Measurements from ENCODE around the gene HGFAC.

Gene HGFAC

GRCh38 chr4:3464911-3465697, 23.3 kb downstream of the HGFAC start:
- H3K36me3 Mint-ChIP-seq (ENCODE audit: insufficient read depth), result no peaks in the 10 kb centered on the region
- H3K27ac Mint-ChIP-seq (ENCODE audit: low read depth), result no peak overlapping the region
- H3K4me3 Mint-ChIP-seq, result no peak overlapping the region
- peaks cover 36% of the 10 kb centered on the region for H3K27me3 Mint-ChIP-seq
- no peaks in the 10 kb centered on the region for H3K9me3 Mint-ChIP-seq
- H3K4me1 Mint-ChIP-seq, result peaks cover 5% of the 10 kb centered on the region
- ATAC-seq (replicated peaks; ENCODE audit: extremely low read depth, poor library complexity, severe bottlenecking) (no peak), DNase-seq (ENCODE audit: low spot score in 2 of 2) (no peak)

GRCh38 chr4:3465698-3466671, 24.2 kb downstream of the HGFAC start:
- no peak overlapping the region for H3K4me3 Mint-ChIP-seq
- no peak for DNase-seq (ENCODE audit: low spot score in 2 of 2)
- no peak for ATAC-seq (replicated peaks; ENCODE audit: extremely low read depth, poor library complexity, severe bottlenecking)
- peaks cover 31% of the 10 kb centered on the region for H3K27me3 Mint-ChIP-seq
- H3K27ac Mint-ChIP-seq (ENCODE audit: low read depth), result no peak overlapping the region
- H3K36me3 Mint-ChIP-seq (ENCODE audit: insufficient read depth), result no peaks in the 10 kb centered on the region
- H3K4me1 Mint-ChIP-seq, result peaks cover 5% of the 10 kb centered on the region
- H3K9me3 Mint-ChIP-seq, result no peaks in the 10 kb centered on the region

- ATAC-seq (replicated peaks; ENCODE audit: extremely low read depth, poor library complexity, severe bottlenecking) (no peak), DNase-seq (ENCODE audit: low spot score in 2 of 2) (no peak)
- no peaks in the 10 kb centered on the region for H3K36me3 Mint-ChIP-seq (ENCODE audit: insufficient read depth)
- no peak overlapping the region for H3K4me3 Mint-ChIP-seq
- peaks cover 27% of the 10 kb centered on the region for H3K27me3 Mint-ChIP-seq
- no peaks in the 10 kb centered on the region for H3K9me3 Mint-ChIP-seq
- peaks cover 5% of the 10 kb centered on the region for H3K4me1 Mint-ChIP-seq
- no peak overlapping the region for H3K27ac Mint-ChIP-seq (ENCODE audit: low read depth)
Observed at GRCh38 chr4:3466691-3467600, 25.2 kb downstream of the HGFAC start.

- no peak overlapping the region for H3K4me3 Mint-ChIP-seq
- H3K27ac Mint-ChIP-seq (ENCODE audit: low read depth), result no peak overlapping the region
- DNase-seq (ENCODE audit: low spot score in 2 of 2) (no peak), ATAC-seq (replicated peaks; ENCODE audit: extremely low read depth, poor library complexity, severe bottlenecking) (no peak)
- no peaks in the 10 kb centered on the region for H3K9me3 Mint-ChIP-seq
- H3K36me3 Mint-ChIP-seq (ENCODE audit: insufficient read depth), result no peaks in the 10 kb centered on the region
- peaks cover 2% of the 10 kb centered on the region for H3K4me1 Mint-ChIP-seq
- peaks cover 20% of the 10 kb centered on the region for H3K27me3 Mint-ChIP-seq
Observed at GRCh38 chr4:3467601-3468031, 25.8 kb downstream of the HGFAC start.

- no peak overlapping the region for H3K27ac Mint-ChIP-seq (ENCODE audit: low read depth)
- H3K9me3 Mint-ChIP-seq, result no peaks in the 10 kb centered on the region
- DNase-seq (ENCODE audit: low spot score in 2 of 2) (no peak), ATAC-seq (replicated peaks; ENCODE audit: extremely low read depth, poor library complexity, severe bottlenecking) (no peak)
- no peaks in the 10 kb centered on the region for H3K4me1 Mint-ChIP-seq
- no peaks in the 10 kb centered on the region for H3K36me3 Mint-ChIP-seq (ENCODE audit: insufficient read depth)
- H3K27me3 Mint-ChIP-seq, result peaks cover 16% of the 10 kb centered on the region
- H3K4me3 Mint-ChIP-seq, result no peak overlapping the region
Observed at GRCh38 chr4:3468154-3468553, 26.4 kb downstream of the HGFAC start.

- no peak for DNase-seq (ENCODE audit: low spot score in 2 of 2)
- H3K9me3 Mint-ChIP-seq, result no peaks in the 10 kb centered on the region
- no peak for ATAC-seq (replicated peaks; ENCODE audit: extremely low read depth, poor library complexity, severe bottlenecking)
- peaks cover 16% of the 10 kb centered on the region for H3K27me3 Mint-ChIP-seq
- no peak overlapping the region for H3K27ac Mint-ChIP-seq (ENCODE audit: low read depth)
- no peaks in the 10 kb centered on the region for H3K4me1 Mint-ChIP-seq
- H3K4me3 Mint-ChIP-seq, result no peak overlapping the region
- no peaks in the 10 kb centered on the region for H3K36me3 Mint-ChIP-seq (ENCODE audit: insufficient read depth)
Observed at GRCh38 chr4:3468804-3469203, 27.0 kb downstream of the HGFAC start.

- Mint-ChIP-seq H3K27me3 (peaks cover 11% of the 10 kb centered on the region), H3K9me3 (no peaks in the 10 kb centered on the region), H3K27ac (ENCODE audit: low read depth) (no peak overlapping the region), H3K4me3 (no peak overlapping the region), H3K36me3 (ENCODE audit: insufficient read depth) (no peaks in the 10 kb centered on the region), H3K4me1 (no peaks in the 10 kb centered on the region)
- ATAC-seq (replicated peaks; ENCODE audit: extremely low read depth, poor library complexity, severe bottlenecking), result no peak
- DNase-seq (ENCODE audit: low spot score in 2 of 2), result no peak
Observed at GRCh38 chr4:3469386-3470243, 27.8 kb downstream of the HGFAC start.

- Mint-ChIP-seq H3K27ac (ENCODE audit: low read depth) (no peak overlapping the region), H3K36me3 (ENCODE audit: insufficient read depth) (no peaks in the 10 kb centered on the region), H3K27me3 (peaks cover 2% of the 10 kb centered on the region), H3K4me1 (no peaks in the 10 kb centered on the region), H3K4me3 (no peak overlapping the region), H3K9me3 (no peaks in the 10 kb centered on the region)
- no peak for DNase-seq (ENCODE audit: low spot score in 2 of 2)
- ATAC-seq (replicated peaks; ENCODE audit: extremely low read depth, poor library complexity, severe bottlenecking), result no peak
Observed at GRCh38 chr4:3470244-3471097, 28.7 kb downstream of the HGFAC start.

- Mint-ChIP-seq H3K9me3 (no peaks in the 10 kb centered on the region), H3K4me3 (no peak overlapping the region), H3K27me3 (no peaks in the 10 kb centered on the region), H3K27ac (ENCODE audit: low read depth) (no peak overlapping the region), H3K36me3 (ENCODE audit: insufficient read depth) (no peaks in the 10 kb centered on the region), H3K4me1 (no peaks in the 10 kb centered on the region)
- ATAC-seq (replicated peaks; ENCODE audit: extremely low read depth, poor library complexity, severe bottlenecking) (no peak), DNase-seq (ENCODE audit: low spot score in 2 of 2) (no peak)
Observed at GRCh38 chr4:3471098-3471760, 29.5 kb downstream of the HGFAC start.

- ATAC-seq (replicated peaks; ENCODE audit: extremely low read depth, poor library complexity, severe bottlenecking) (no peak), DNase-seq (ENCODE audit: low spot score in 2 of 2) (no peak)
- no peaks in the 10 kb centered on the region for H3K27me3 Mint-ChIP-seq
- H3K4me3 Mint-ChIP-seq, result no peak overlapping the region
- H3K9me3 Mint-ChIP-seq, result no peaks in the 10 kb centered on the region
- H3K27ac Mint-ChIP-seq (ENCODE audit: low read depth), result no peak overlapping the region
- H3K36me3 Mint-ChIP-seq (ENCODE audit: insufficient read depth), result no peaks in the 10 kb centered on the region
- no peaks in the 10 kb centered on the region for H3K4me1 Mint-ChIP-seq
Observed at GRCh38 chr4:3471886-3472285, 30.1 kb downstream of the HGFAC start.

All from central memory CD8-positive, alpha-beta T cell (primary cell).